KOPT-K1 (cell line): Measurements from ENCODE around the gene U2AF1L4.
A peak's percentile ranks its signal among the peaks of the same experiment; 100 is the strongest.

Experiments used
- H3K27ac ChIP-seq: fragments of 200-600 bp; sonication (generic); 2 replicates; pipeline ENCODE4 v1.5.1; 2016; ENCODE audit warnings: antibody characterized with exemption, mild to moderate bottlenecking, low read depth, low read length; ENCODE audit not compliant: poor library complexity, severe bottlenecking
- H3K36me3 ChIP-seq: fragments of 200-600 bp; sonication (generic); 2 replicates; pipeline ENCODE4 v1.5.1; 2017; ENCODE audit warnings: antibody characterized with exemption, mild to moderate bottlenecking, low read length, moderate library complexity; ENCODE audit not compliant: insufficient read depth
- H3K9me3 ChIP-seq: fragments of 200-600 bp; sonication (generic); 2 replicates; pipeline ENCODE4 v1.5.1; 2017; ENCODE audit warnings: antibody characterized with exemption, low read length, mild to moderate bottlenecking; ENCODE audit not compliant: insufficient read depth, poor library complexity, severe bottlenecking

U2AF1L4 gene

GRCh38 chr19:35784503-35785338, 39.5 kb upstream of the U2AF1L4 start:
- peaks cover 78% of the 10 kb centered on the region for H3K36me3 ChIP-seq
- H3K9me3 ChIP-seq = no peaks in the 10 kb centered on the region
- no peak overlapping the region for H3K27ac ChIP-seq

GRCh38 chr19:35783469-35784434, 38.5 kb upstream of the U2AF1L4 start:
- Histone ChIP-seq H3K36me3 (peaks cover 88% of the 10 kb centered on the region), H3K27ac (no peak overlapping the region), H3K9me3 (no peaks in the 10 kb centered on the region)

GRCh38 chr19:35782589-35782988, 37.4 kb upstream of the U2AF1L4 start:
- H3K27ac ChIP-seq = no peak overlapping the region
- peaks cover 96% of the 10 kb centered on the region for H3K36me3 ChIP-seq
- no peaks in the 10 kb centered on the region for H3K9me3 ChIP-seq

GRCh38 chr19:35781650-35782049, 36.4 kb upstream of the U2AF1L4 start:
- peaks cover 93% of the 10 kb centered on the region for H3K36me3 ChIP-seq
- no peaks in the 10 kb centered on the region for H3K9me3 ChIP-seq
- no peak overlapping the region for H3K27ac ChIP-seq

- no peaks in the 10 kb centered on the region for H3K9me3 ChIP-seq
- peaks cover 84% of the 10 kb centered on the region for H3K36me3 ChIP-seq
- no peak overlapping the region for H3K27ac ChIP-seq
These were observed 35.5 kb upstream of the U2AF1L4 start for GRCh38 chr19:35780717-35781116.

- Histone ChIP-seq H3K27ac (no peak overlapping the region), H3K9me3 (no peaks in the 10 kb centered on the region), H3K36me3 (peaks cover 77% of the 10 kb centered on the region)
These were observed 34.8 kb upstream of the U2AF1L4 start for GRCh38 chr19:35780058-35780457.

- Histone ChIP-seq H3K36me3 (peaks cover 71% of the 10 kb centered on the region), H3K9me3 (no peaks in the 10 kb centered on the region), H3K27ac (no peak overlapping the region)
These were observed 33.8 kb upstream of the U2AF1L4 start for GRCh38 chr19:35779033-35779432.

- H3K9me3 ChIP-seq = no peaks in the 10 kb centered on the region
- no peak overlapping the region for H3K27ac ChIP-seq
- H3K36me3 ChIP-seq = peaks cover 60% of the 10 kb centered on the region
These were observed 32.7 kb upstream of the U2AF1L4 start for GRCh38 chr19:35777961-35778360.

GRCh38 chr19:35777086-35777841, 32.0 kb upstream of the U2AF1L4 start:
- Histone ChIP-seq H3K27ac (peak overlapping the region; percentile 73), H3K9me3 (no peaks in the 10 kb centered on the region), H3K36me3 (peaks cover 53% of the 10 kb centered on the region)

GRCh38 chr19:35776102-35776788, 31.0 kb upstream of the U2AF1L4 start:
- H3K27ac ChIP-seq = peak overlapping the region; percentile 73
- H3K9me3 ChIP-seq = no peaks in the 10 kb centered on the region
- H3K36me3 ChIP-seq = peaks cover 43% of the 10 kb centered on the region

GRCh38 chr19:35775298-35776101, 30.3 kb upstream of the U2AF1L4 start, which contains the start of gene ARHGAP33:
Gene ARHGAP33, plus strand, starts transcription at chr19:35775564. Its CDS starts 95 bp downstream, at chr19:35775659.
- Histone ChIP-seq H3K36me3 (peaks cover 35% of the 10 kb centered on the region), H3K9me3 (no peaks in the 10 kb centered on the region), H3K27ac (peak within 1 kb of the TSS; percentile 73)

GRCh38 chr19:35775046-35775297, 29.8 kb upstream of the U2AF1L4 start:
- Histone ChIP-seq H3K27ac (no peak overlapping the region), H3K9me3 (no peaks in the 10 kb centered on the region), H3K36me3 (peaks cover 30% of the 10 kb centered on the region)

- H3K36me3 ChIP-seq = peaks cover 28% of the 10 kb centered on the region
- H3K9me3 ChIP-seq = no peaks in the 10 kb centered on the region
- no peak overlapping the region for H3K27ac ChIP-seq
These were observed 29.2 kb upstream of the U2AF1L4 start for GRCh38 chr19:35774274-35775045.
